Kidney (tissue), 14 donors: ENCODE measurements around the gene MDM1. TPM values are rescaled to one million over a fixed set of nuclear protein-coding genes. Genes with fewer than 3 reads are reported as not detected.

ENCODE experiments used
- DNase-seq, 5 donors: peaks; one replicate each; pipeline ENCODE4 v3.0.0-alpha.2; 2013 to 2020
- FAIRE-seq: peaks from 2 replicates; lab custom pipeline; 2012; peaks lifted over from hg19 to GRCh38; lab: Jason Lieb, UNC
- H3K27ac ChIP-seq, 2 donors: one replicate each; pipeline ENCODE4 v1.7.0; 2013; ENCODE audit warnings: low read depth in 2 of 2, low read length in 2 of 2, inconsistent platforms in 1 of 2
- H3K27me3 ChIP-seq: one replicate; pipeline ENCODE4 v1.7.1; 2013; ENCODE audit warnings: low read length, inconsistent platforms; ENCODE audit not compliant: control insufficient read depth, insufficient read depth
- H3K36me3 ChIP-seq, 3 donors: one replicate each; pipeline versions ENCODE4 v1.7.0 to v1.7.1; 2013; ENCODE audit warnings: low read length in 3 of 3, control low read depth in 1 of 3, inconsistent platforms in 1 of 3; ENCODE audit not compliant: insufficient read depth in 3 of 3, control insufficient read depth in 2 of 3
- H3K4me1 ChIP-seq, 3 donors: one replicate each; pipeline versions ENCODE4 v1.7.0 to v1.7.1; 2013; ENCODE audit warnings: low read length in 3 of 3, inconsistent platforms in 1 of 3, low read depth in 1 of 3; ENCODE audit not compliant: control insufficient read depth in 2 of 3, insufficient read depth in 2 of 3
- H3K4me3 ChIP-seq, 3 donors: one replicate each; pipeline versions ENCODE4 v1.7.0 to v1.8.1; 2013; ENCODE audit warnings: low read length in 3 of 3, control low read depth in 1 of 3, inconsistent platforms in 1 of 3
- H3K9ac ChIP-seq, 3 donors: one replicate each; pipeline versions ENCODE4 v1.7.0 to v1.7.1; 2013; ENCODE audit warnings: low read length in 3 of 3, control low read depth in 1 of 3, inconsistent platforms in 1 of 3
- H3K9me3 ChIP-seq, 3 donors: one replicate each; pipeline versions ENCODE4 v1.7.0 to v1.7.1; 2013; ENCODE audit warnings: low read length in 3 of 3, control low read depth in 1 of 3, inconsistent platforms in 1 of 3; ENCODE audit not compliant: control insufficient read depth in 2 of 3, insufficient read depth in 1 of 3
- CTCF ChIP-seq: IDR thresholded peaks from 3 replicates; pipeline ENCODE4 v1.5.1; 2012; ENCODE audit warnings: mild to moderate bottlenecking, moderate library complexity, borderline replicate concordance; ENCODE audit not compliant: insufficient read depth; ENCODE audit errors: extremely low read depth
- intact Hi-C: fragments of 100-400 bp; cut with DNase I; formaldehyde crosslinking; loops from one replicate; pipeline ENCODE4 v1.11.1; 2022
- polyA plus RNA-seq: library from polyadenylated mRNA; stranded (reverse); fragments of 350-450 nt; fragmentation: Illumina TruSeq; extraction: RNeasy Lipid Tissue Mini Kit (QIAGEN cat#74804); gene quantifications from one replicate; pipeline ENCODE4 v1.2.3, GENCODE V29; 2014; ENCODE audit warnings: low read depth, low replicate concordance; ENCODE audit not compliant: insufficient read depth
- total RNA-seq: library from RNA; stranded (reverse); fragmentation: NEBNext Ultra II Directional; extraction: Animal tissue kit (Norgen Biotek cat#: 25700); gene quantifications from one replicate; pipeline ENCODE4 v1.2.1, GENCODE V29; 2021
- donor health status: control.
- donor health status: control.
- donor health status: control.
- donor health status: control.
- donor health status: control.
- donor health status: DM: yes; HTN: yes; CAD: no.
- donor health status: Normal renal cell carcinoma (clear cell type).

Gene MDM1
- total and polyA plus RNA-seq, 2 donors from 2014 or later: 8.9 to 14.1 TPM

- H3K9ac ChIP-seq: no peak overlapping the region
- TF ChIP-seq CTCF: no peak
- H3K36me3 ChIP-seq: no peaks in the 10 kb centered on the region
- H3K9me3 ChIP-seq: no peaks in the 10 kb centered on the region
- no peak overlapping the region for H3K27ac ChIP-seq
- intact Hi-C loops: no loop called here
- no peak overlapping the region for H3K4me3 ChIP-seq
- no peak for FAIRE-seq
- no peaks in the 10 kb centered on the region for H3K27me3 ChIP-seq
- DNase-seq: peak in 1 of 5 donors; percentile 23
- peaks cover 3 to 5% (median 3%) of the 10 kb centered on the region in 3 donors for H3K4me1 ChIP-seq
Observed at GRCh38 chr12:68334132-68334531, 2.0 kb upstream of the MDM1 start.

DNA sequence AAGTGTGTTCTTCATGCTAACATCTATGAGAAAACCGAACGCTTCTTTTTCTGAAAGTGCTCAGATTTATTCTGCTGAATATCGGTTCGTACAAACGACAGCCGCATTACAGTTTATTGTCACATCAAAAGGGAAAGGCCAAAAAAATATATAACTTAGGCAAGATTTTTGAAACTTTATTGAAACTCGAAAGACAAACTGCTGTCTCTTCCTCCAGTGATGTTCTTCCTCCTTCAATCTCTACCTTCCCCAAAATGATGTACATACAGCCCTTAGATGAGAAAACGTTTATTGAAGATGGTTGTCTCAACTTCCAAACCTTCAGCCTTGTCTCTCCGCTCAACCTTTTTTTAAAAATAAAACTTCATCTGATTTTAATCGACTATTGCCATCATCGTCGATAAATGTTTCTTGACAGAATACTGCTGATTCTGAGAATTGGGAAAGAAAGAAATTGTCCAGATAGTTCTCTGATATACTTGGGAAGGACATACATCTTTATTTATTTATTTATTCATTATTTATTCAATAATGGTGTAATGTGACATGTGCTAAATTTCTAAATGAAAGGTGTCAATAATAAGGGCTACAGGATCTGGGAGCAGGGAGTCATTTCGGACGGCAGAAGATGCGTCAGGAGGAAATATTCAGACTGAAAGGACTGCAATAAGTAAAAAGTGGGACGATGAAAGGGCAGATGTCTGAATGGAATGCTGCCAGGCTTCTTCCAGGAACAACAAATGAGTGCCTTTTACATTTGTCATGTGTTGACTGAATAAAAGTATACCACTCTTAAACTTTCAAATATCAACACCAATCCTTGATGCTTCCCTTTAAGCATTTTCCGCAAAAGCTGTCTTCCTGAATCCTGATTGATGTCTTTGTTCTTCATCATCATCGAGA, 817 bp upstream of the MDM1 start:
- Histone ChIP-seq H3K36me3 (no peaks in the 10 kb centered on the region), H3K27ac (peak overlapping the region; percentile 2 to 26), H3K9ac (peak overlapping the region in 2 of 3 donors; percentile 37 to 68), H3K4me3 (peak overlapping the region; percentile 75 to 87 (median 81)), H3K9me3 (no peaks in the 10 kb centered on the region), H3K4me1 (peaks cover 3 to 7% (median 3%) of the 10 kb centered on the region in 3 donors), H3K27me3 (no peaks in the 10 kb centered on the region)
- no peak for TF ChIP-seq CTCF
- no peak for DNase-seq
- FAIRE-seq: no peak
- intact Hi-C loops: no loop called here

DNA sequence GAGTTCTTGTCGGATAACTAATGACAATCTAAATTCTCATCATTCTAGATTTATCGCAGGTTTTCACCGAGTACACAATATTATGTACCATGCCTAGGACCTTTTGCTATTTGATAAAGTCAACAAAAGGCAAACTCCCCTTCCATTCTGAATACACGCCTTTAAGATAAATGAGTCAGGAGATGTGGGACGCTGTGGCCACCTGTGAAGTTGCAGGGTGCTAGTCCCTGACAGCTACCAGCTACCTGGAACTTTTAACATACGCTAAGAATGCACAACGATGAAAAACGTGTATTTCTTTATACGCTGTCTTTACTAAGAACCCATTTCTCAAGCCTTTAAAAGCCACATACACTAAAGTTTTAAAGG, 678 bp downstream of the MDM1 start:
- DNase-seq: no peak
- Histone ChIP-seq H3K27ac (no peak overlapping the region), H3K9ac (peak overlapping the region; percentile 17 to 71 (median 62)), H3K9me3 (no peaks in the 10 kb centered on the region), H3K27me3 (no peaks in the 10 kb centered on the region), H3K4me3 (peak overlapping the region; percentile 79 to 89 (median 87)), H3K4me1 (peaks cover 3 to 7% (median 3%) of the 10 kb centered on the region in 3 donors), H3K36me3 (no peaks in the 10 kb centered on the region)
- no peak for FAIRE-seq
- no peak for TF ChIP-seq CTCF
- intact Hi-C loops: no loop called here
